Heart left ventricle (tissue), 13 donors: ENCODE measurements around the gene GGT5.

Experiments used
- CTCF ChIP-seq, 12 donors: fragments of 200-600 bp; sonication (generic) in 4 of 12; IDR thresholded peaks; one replicate each; pipeline versions ENCODE4 v1.5.0 to v1.8.0; 2018 to 2022; ENCODE audit warnings: antibody characterized with exemption in 12 of 12, mild to moderate bottlenecking in 5 of 12
- POLR2A ChIP-seq, 2 donors: fragments of 450-650 bp; IDR thresholded peaks; one replicate each; pipeline ENCODE4 v1.6.1; 2017; ENCODE audit warnings: antibody characterized with exemption in 2 of 2, mild to moderate bottlenecking in 2 of 2, moderate library complexity in 2 of 2
- donor health status: ischemic (EF 13 %, LVEDD 7.1; RV severe dilation, severe dysfunction).
- donor health status: DM: no; HTN: yes; CAD: no.
- donor health status: DM: no; HTN: no; CAD: no.
- donor health status: ischemic (EF 25% LVEDD 6.9; RV normal size, moderate dysfunction).
- donor health status: ischemic (EF 25% LVEDD 5.7; RV mildly dilated, moderate dysfunction).
- donor health status: ischemic (EF 35%, LVEDD 5.7; RV mildly dilated, moderate dysfunction).
- donor health status: nonischemic (EF 11% LVEDD 7.7; RV severe dilation, severe dysfunction).
- donor health status: DM: yes; HTN: yes; CAD: no.
- donor health status: PGD.
- donor health status: ischemic (EF 29% LVEDD 5.4; RV normal size, mild dysfunction).
- donor health status: nonischemic (EF 23%, LVEDD 6.1; RV moderate dilation, normal function).

GRCh38 chr22:24208012-24208749, 36.7 kb downstream of the GGT5 start:
- TF ChIP-seq CTCF (IDR thresholded peaks at IDR 0.05) (no peak), POLR2A (IDR thresholded peaks at IDR 0.05) (peak in 1 of 2 donors; percentile 20)
